GM12878 (cell line): ENCODE measurements around the gene ADCY1.

Experiments used
- CHD4 ChIP-seq: fragments of 200-600 bp; sonication (generic); IDR thresholded peaks from 2 replicates; pipeline ENCODE4 v1.6.1; 2016; ENCODE audit warnings: mild to moderate bottlenecking
- CTCF ChIP-seq, 3 experiments: IDR thresholded peaks in 2 of 3; conservative IDR thresholded peaks in 1 of 3; 2 replicates each; pipeline ENCODE4 v1.5.1; 2011; ENCODE audit warnings: low read depth in 3 of 3, low read length in 3 of 3, mild to moderate bottlenecking in 3 of 3, control low read depth in 2 of 3, moderate library complexity in 2 of 3, inconsistent platforms in 1 of 3, mixed read lengths in 1 of 3; ENCODE audit not compliant: control insufficient read depth in 2 of 3, insufficient read depth in 1 of 3; ENCODE audit errors: extremely low read depth in 1 of 3
- EZH2 ChIP-seq: IDR thresholded peaks from 2 replicates; pipeline ENCODE4 v1.6.1; 2012; ENCODE audit warnings: low read depth, mild to moderate bottlenecking, control low read depth, inconsistent platforms, low read length, borderline replicate concordance; ENCODE audit not compliant: control insufficient read depth
- FOXK2 ChIP-seq: fragments of 450-650 bp; IDR thresholded peaks from 2 replicates; pipeline ENCODE4 v1.6.1; 2017; ENCODE audit warnings: mild to moderate bottlenecking, moderate library complexity
- MYC ChIP-seq: IDR thresholded peaks from 2 replicates; pipeline ENCODE4 v1.6.1; 2011; ENCODE audit warnings: mild to moderate bottlenecking, low read length, moderate library complexity, inconsistent platforms; ENCODE audit not compliant: insufficient read depth, insufficient replicate concordance, insufficient read length, severe bottlenecking
- POLR2A ChIP-seq: IDR thresholded peaks from 2 replicates; pipeline ENCODE4 v1.6.1; 2011; ENCODE audit warnings: low read depth, mild to moderate bottlenecking, low read length
- POLR2AphosphoS2 ChIP-seq: IDR thresholded peaks from 2 replicates; pipeline ENCODE4 v1.6.1; 2011; ENCODE audit warnings: low read depth, mild to moderate bottlenecking, low read length, improper control_type of control experiment, moderate library complexity
- POLR2AphosphoS5 ChIP-seq: IDR thresholded peaks from 2 replicates; pipeline ENCODE4 v1.6.1; 2011; ENCODE audit warnings: mild to moderate bottlenecking, low read length, inconsistent platforms
- RELA ChIP-seq: fragments of 450-650 bp; IDR thresholded peaks from 2 replicates; pipeline ENCODE4 v1.8.0; 2014; ENCODE audit warnings: borderline replicate concordance; ENCODE audit not compliant: partially characterized antibody
- SIX5 ChIP-seq: IDR thresholded peaks from 2 replicates; pipeline ENCODE4 v1.6.1; 2011; ENCODE audit warnings: mild to moderate bottlenecking, low read depth, low read length, moderate library complexity; ENCODE audit not compliant: severe bottlenecking
- STAT3 ChIP-seq: IDR thresholded peaks from 2 replicates; pipeline ENCODE4 v1.6.1; 2011; ENCODE audit warnings: low read depth, low read length, improper control_type of control experiment
- YBX1 ChIP-seq: fragments of 450-650 bp; IDR thresholded peaks from 2 replicates; pipeline ENCODE4 v1.6.1; 2016; ENCODE audit warnings: antibody characterized with exemption
- ZBTB33 ChIP-seq: fragments of 450-650 bp; IDR thresholded peaks from 2 replicates; pipeline ENCODE4 v1.6.1; 2017; ENCODE audit warnings: mild to moderate bottlenecking

GRCh38 chr7:45598886-45599520, 24.8 kb downstream of the ADCY1 start:
- TF ChIP-seq STAT3 (no peak), CHD4 (no peak), RELA (no peak), POLR2A (no peak), FOXK2 (no peak), POLR2AphosphoS2 (no peak), SIX5 (no peak), CTCF (IDR thresholded peaks at IDR 0.05 in 2 of 3, conservative IDR thresholded peaks at IDR 0.05 in 1 of 3; ENCODE audit: control insufficient read depth in 2 of 3, extremely low read depth in 1 of 3, insufficient read depth in 1 of 3, low read depth in 3 of 3, low read length in 3 of 3) (no peak), YBX1 (no peak), EZH2 (no peak), POLR2AphosphoS5 (no peak), MYC (no peak), ZBTB33 (no peak)
